ENCODE data around the gene BAZ1A.

DNA sequence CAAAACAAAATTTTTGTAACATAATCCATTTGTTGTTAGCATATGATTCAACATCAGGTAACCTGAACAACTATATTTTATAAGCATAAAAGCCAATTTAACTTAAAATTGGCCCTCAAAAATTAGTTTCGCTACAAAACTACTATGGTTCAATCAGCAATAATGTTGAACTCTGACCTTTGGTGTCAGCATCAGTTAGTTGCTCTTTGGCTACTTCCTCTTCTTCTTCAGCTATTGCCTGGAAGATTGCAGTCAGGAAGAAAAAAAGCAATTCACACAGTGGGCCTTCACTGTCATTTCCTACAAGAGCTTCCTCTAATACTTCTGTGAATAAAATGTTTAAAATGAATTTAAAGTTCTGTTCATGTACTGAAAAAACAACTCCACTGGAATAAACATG lies 82.6 kb downstream of the BAZ1A start:
- TF ChIP-seq POLR2A (IDR thresholded peaks at IDR 0.05) (no peak), CTCF (IDR thresholded peaks at IDR 0.05) (no peak)
